ENCODE results near the gene KCNJ15. TPM values are rescaled to one million over a fixed set of nuclear protein-coding genes. Genes with fewer than 3 reads are reported as not detected.

Gene KCNJ15
- total RNA-seq: 1 to 10 TPM in 4 of 6 experiments, under 1 TPM in 2; 0.43 to 3.5 (median 1.1) TPM
- long read RNA-seq: 0 reads

DNA sequence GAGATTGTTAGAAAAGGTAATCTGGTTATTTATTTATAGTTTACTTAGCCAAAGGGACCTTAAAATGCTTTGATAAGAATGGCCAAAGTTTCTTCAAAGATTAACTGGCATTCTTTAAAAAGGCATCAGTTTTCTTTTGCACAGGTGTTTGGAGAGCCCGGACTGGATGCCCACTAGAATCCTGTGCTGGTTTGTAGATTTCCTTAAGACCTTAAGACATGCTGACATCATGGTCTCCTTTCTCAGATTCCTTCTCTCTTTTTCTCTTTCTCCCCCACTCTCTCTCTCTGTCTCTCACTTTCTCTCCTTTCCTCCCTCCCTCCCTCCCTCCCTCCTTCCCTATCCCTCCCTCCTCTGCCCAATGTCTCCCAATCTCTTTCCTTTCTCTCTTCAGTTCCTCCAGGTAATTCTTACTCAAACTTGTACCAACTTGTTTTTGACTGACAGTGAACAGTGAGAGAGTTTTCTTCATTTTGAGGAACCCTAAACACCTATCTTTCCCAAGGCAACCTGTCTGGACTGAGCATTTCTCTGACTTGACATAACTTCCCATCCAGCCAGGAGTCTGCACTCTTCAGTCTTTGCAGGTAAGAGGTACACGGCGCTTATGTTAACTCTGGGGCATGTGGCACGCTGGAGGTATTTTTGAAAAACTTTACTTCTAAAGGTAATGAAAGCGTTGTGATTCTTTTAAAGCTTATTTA is at the start of gene KCNJ15:
Gene KCNJ15 (plus strand): TSS at position 393 of the 704 bp plus-strand sequence. CDS start 42,271 bp downstream, outside the sequence.
- Histone ChIP-seq H3K27ac (no peak within 1 kb of the TSS), H3K9me3 (no peaks in the 10 kb centered on the region), H3K27me3 (no peaks in the 10 kb centered on the region), H3K36me3 (no peaks in the 10 kb centered on the region), H3K4me1 (peaks cover 0 to 4% (median 0%) of the 10 kb centered on the region in 4 donors), H3K4me3 (no peak within 1 kb of the TSS)
- intact Hi-C loops (cut with DNase I): no loop called here
- ATAC-seq: no peak
- 68% methylated on average over 5 of the region's 5 CpGs for WGBS (ENCODE audit: insufficient coverage, low coverage, low lambda C conversion rate, missing lambda C conversion rate)
- DNase-seq: no peak
- no peak for TF ChIP-seq POLR2A (IDR thresholded peaks at IDR 0.05)
- no peak for TF ChIP-seq CTCF (IDR thresholded peaks at IDR 0.05)

DNA sequence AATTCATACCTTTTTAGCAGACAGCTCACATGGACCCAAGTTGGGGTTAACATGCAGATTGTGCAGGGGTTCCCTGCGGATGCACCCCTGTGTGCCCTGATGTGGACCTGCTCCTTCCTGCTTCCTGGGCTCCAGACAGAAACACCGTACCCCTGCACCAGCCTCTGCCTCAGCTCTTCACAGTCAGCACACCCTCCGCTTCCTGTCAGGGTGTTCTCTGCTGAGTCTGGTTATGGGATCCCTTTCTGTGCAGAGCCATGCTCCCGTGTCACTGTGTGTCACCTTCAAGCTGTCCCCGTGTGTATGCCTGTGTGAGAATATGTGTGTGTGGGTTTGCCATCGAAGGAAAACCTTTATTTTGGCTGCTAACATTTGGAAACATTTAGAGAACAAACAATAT is 48.7 kb upstream of the KCNJ15 start:
- WGBS (ENCODE audit: insufficient coverage, low coverage, low lambda C conversion rate, missing lambda C conversion rate): 40% methylated on average over 6 of the region's 6 CpGs
- peaks cover 0 to 10% of the 10 kb centered on the region in 2 donors for H3K27me3 ChIP-seq
- H3K27ac ChIP-seq: no peak overlapping the region
- H3K36me3 ChIP-seq: no peaks in the 10 kb centered on the region
- intact Hi-C loops (cut with DNase I): no loop called here
- H3K4me3 ChIP-seq: no peak overlapping the region
- no peaks in the 10 kb centered on the region for H3K9me3 ChIP-seq
- H3K4me1 ChIP-seq: no peaks in the 10 kb centered on the region
- DNase-seq: no peak
- TF ChIP-seq POLR2A (IDR thresholded peaks at IDR 0.05) (no peak), CTCF (IDR thresholded peaks at IDR 0.05) (no peak)
- no peak for ATAC-seq

DNA sequence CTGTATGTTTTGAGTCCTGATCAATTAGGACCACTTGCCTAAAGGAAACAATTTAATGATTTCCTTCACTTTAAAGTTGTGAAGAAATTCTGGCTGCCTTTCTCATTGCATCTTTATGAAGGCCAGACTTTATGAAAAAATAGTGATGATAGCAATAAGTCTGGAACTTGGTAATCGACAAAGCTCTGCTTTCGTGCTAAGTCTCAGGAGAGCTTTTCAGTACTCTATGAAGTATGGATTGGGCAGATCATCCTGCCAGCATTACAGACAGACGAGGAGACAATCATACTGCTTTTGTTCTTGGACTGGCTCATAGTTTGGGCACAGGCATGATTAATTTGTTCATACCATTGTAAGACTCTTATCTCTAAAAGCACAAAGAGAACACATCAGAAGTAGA is 45.5 kb upstream of the KCNJ15 start:
- DNase-seq (no peak), ATAC-seq (no peak)
- Histone ChIP-seq H3K27ac (no peak overlapping the region), H3K4me1 (no peaks in the 10 kb centered on the region), H3K4me3 (no peak overlapping the region), H3K9me3 (no peaks in the 10 kb centered on the region), H3K36me3 (no peaks in the 10 kb centered on the region), H3K27me3 (peaks cover 0 to 10% of the 10 kb centered on the region in 2 donors)
- intact Hi-C loops (cut with DNase I): no loop called here
- TF ChIP-seq CTCF (IDR thresholded peaks at IDR 0.05) (no peak), POLR2A (IDR thresholded peaks at IDR 0.05) (no peak)
- 54% methylated on average over 3 of the region's 3 CpGs for WGBS (ENCODE audit: insufficient coverage, low coverage, low lambda C conversion rate, missing lambda C conversion rate)

- Histone ChIP-seq H3K27me3 (peaks cover 0 to 10% of the 10 kb centered on the region in 2 donors), H3K4me3 (no peak overlapping the region), H3K4me1 (no peaks in the 10 kb centered on the region), H3K36me3 (no peaks in the 10 kb centered on the region), H3K9me3 (no peaks in the 10 kb centered on the region), H3K27ac (no peak overlapping the region)
- TF ChIP-seq POLR2A (IDR thresholded peaks at IDR 0.05): no peak
- DNase-seq: no peak
- intact Hi-C loops (cut with DNase I): no loop called here
- 59% methylated on average over 6 of the region's 6 CpGs for WGBS (ENCODE audit: insufficient coverage, low coverage, low lambda C conversion rate, missing lambda C conversion rate)
- no peak for ATAC-seq
Measured at GRCh38 chr21:38212706-38213105, 44.1 kb upstream of the KCNJ15 start.

- Histone ChIP-seq H3K36me3 (no peaks in the 10 kb centered on the region), H3K27me3 (no peaks in the 10 kb centered on the region), H3K4me3 (no peak overlapping the region), H3K4me1 (no peaks in the 10 kb centered on the region), H3K9me3 (peaks cover 0 to 2% (median 0%) of the 10 kb centered on the region in 4 donors), H3K27ac (no peak overlapping the region)
- WGBS (ENCODE audit: insufficient coverage, low coverage, low lambda C conversion rate, missing lambda C conversion rate): 4% methylated on average over 7 of the region's 7 CpGs
- TF ChIP-seq CTCF (IDR thresholded peaks at IDR 0.05) (peak; percentile 96 to 97 (median 97)), POLR2A (IDR thresholded peaks at IDR 0.05) (no peak)
- peak; percentile 98 to 100 (median 100) for ATAC-seq
- intact Hi-C loops (cut with DNase I): loop anchor here in 1 of 2 donors (5.0 kb wide), 1 partner anchor 133 kb away; no protein-coding TSS in a partner anchor
- DNase-seq: peak; percentile 64 to 81 (median 71)
Measured at GRCh38 chr21:38219049-38219628, 37.7 kb upstream of the KCNJ15 start.
